GM21381 (cell line): ENCODE data around the gene PPFIA2.
"Not testable (repeated sequence)": the region's sequence is repeated elsewhere in the genome, so short reads cannot be mapped to it uniquely, and the experiment has no call there.

Experiments used
- ATAC-seq: cut with Tn5 transposase; IDR thresholded peaks from one replicate; pipeline ENCODE4 v1.9.1; 2021; ENCODE audit warnings: mild to moderate bottlenecking, moderate library complexity; ENCODE audit not compliant: unreplicated experiment

PPFIA2 gene

DNA sequence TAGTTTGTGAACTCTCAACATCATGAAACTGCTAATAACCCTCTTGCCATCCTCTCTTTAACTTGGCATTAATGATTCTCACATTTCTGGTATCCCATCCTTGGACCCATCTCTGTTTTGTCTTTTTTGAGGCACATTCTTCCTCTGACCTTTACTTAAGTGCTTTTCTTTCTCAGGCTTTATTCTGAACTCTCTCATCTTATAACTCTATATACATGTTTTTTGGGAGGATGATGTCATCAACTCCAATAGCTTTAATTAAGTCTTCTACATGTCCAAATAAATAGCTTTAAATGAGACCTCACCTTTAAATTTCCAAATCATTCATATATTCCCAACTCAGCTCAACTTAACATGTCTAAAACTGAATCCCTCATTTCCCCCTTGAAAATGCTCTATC lies 88.4 kb downstream of the PPFIA2 start:
- no peak for ATAC-seq

DNA sequence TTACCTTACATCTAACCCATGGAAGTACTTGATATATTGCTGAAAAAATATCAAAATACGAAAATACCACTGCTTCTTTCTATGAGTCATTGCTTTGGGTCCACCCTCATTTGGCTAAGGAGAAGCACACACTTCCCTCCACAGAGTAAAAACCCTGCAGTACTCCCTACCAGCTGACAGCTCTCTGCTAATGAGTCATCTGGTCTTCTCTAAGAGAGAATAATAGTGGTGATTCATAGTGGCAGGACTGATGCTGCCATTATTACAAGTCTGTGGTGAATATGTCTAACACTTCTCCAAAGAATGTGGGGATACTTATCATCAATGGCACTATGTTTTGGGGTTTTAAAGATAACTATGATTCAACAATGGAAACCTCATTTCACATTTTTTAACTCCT lies 90.7 kb downstream of the PPFIA2 start:
- no peak for ATAC-seq

DNA sequence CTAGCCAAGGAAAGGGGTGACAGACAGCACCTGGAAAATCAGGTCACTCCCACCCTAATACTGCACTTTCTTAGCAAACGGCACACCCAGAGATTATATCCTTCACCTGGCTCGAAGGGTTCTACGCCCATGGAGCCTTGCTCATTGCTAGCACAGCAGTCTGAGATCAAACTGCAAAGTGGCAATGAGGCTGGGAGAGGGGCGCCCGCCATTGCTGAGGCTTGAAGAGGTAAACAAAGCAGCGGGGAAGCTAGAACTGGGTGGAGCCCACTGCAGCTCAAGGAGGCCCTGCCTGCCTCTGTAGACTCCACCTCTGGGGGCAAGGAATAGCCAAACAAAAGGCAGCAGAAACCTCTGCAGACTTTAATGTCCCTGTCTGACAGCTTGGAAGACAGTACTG lies 99.8 kb downstream of the PPFIA2 start:
- not testable (repeated sequence) for ATAC-seq

DNA sequence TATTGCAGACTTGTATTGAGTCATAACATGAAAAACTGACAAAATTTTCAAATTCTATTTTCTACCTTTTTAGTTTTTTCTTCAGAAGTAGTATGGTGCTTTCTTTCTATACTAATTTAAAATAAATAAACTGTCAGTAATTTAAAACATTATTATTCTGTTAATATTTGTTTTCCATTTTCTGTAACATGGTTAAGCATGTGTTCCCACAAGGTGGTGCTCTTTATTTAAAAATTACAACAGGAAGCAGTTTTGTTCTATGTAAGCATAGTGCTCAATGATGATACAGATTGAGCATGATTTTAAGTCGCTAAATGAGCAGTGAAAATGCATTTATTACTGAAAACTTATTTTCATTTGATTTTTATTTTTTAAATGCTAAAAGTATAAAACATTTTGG lies 114.6 kb downstream of the PPFIA2 start:
- ATAC-seq: no peak

DNA sequence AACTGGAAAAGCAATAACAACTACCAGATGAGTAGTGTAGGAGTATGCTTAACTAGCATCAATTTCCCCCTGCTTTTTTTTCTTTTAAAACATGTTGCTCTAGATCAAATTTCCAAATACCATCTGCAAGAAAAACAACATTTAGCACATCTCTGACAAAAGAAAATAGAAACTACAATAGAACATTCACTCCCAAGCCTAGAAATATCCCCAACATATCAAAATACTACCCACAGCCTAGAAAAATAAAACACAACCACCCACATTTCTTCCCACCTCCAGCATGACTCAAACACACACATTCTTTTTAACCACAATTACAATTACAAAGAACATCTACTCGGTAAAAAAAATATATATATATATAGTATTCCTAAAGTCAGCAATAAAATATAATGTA lies 120.0 kb downstream of the PPFIA2 start:
- no peak for ATAC-seq

DNA sequence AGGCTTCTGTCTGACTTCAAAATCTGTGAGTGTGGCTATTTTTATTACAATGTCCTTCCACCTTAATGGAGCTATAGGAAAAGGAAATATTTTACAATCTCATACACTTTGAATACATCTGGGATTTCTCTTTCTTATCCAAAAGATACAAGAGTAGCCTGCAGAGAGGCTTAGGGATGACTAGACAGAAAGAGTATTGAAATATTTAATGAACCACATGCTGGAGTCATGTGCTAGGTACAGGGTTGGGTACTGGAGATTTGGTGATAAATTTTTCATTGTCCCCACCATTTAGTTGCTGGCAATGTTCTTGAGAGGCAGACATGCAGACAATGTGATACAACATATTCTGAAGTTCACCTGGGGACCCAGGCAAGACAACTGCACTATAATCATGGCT lies 126.0 kb downstream of the PPFIA2 start:
- no peak for ATAC-seq

DNA sequence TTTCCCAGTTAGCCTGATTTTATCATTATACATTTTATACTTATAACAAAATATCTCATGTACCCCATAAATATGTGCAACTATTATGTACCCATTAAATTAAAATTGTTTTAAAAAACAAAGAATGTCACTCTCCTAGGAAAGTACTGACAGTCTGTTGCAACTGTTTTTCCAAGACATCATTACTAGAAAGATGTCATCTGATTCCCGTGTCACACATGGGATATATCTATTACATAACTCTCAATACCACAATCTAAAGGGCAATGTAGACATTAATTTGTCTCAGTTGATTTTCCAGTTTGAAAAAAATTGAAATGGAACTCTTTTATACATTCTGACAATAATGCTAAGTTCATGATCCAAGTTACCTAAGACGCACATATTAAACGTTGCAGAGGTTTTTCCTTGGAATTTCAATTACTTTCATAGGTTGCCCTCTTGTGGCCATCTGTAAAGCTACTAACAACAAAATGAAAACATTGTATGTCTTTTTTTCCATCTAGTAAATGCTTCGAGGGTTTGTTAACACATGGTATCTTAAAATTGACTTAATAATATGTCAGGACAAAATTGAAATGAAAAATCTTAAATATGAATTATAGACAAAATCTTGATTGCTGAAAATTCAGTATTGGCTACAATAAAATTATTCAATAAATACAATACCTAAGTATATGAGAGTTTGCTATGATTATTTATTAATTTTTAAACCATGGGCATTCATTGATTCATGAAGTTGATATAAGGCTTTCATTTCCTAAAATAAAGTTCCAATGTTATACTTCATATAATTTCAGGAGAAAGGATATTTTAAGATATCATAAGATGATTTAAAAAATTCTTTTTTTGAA lies 131.6 kb downstream of the PPFIA2 start:
- no peak for ATAC-seq

DNA sequence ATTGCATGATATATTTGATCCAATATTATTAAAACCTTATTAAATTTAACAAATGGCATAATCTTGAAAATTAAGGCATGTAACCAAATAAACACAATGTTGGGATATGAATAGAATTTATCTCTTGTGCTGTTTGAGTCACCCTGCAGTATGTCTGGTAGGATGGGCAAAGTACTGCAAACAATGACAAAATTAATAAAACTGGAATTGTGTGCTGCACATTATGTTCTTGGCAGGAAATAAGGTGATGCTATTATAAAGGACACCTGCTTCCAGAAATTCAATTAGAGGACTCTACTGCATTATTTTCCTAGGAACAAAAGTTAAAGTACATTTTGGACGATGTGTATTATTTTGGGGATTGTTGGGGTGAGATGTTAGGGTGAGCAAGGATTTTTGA lies 132.7 kb downstream of the PPFIA2 start:
- ATAC-seq: no peak

DNA sequence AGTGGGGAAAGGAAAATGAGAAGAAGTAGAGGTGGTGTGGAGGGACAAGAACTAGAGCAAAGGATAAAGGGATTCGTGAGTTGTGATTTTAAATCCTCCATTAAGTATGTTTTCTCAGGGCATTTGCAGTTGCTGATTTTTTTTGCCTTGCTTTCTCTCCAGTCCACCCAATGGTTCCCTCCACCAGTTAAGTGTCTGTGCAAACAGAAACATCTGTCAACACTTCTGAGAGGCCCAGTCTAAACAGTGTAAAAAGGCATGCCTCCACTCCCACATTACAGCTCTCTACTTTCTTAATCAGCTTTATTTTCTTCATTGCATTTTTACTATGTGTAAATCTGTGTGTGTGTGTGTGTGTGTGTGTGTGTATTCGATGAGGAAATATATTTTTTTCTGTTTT lies 141.2 kb downstream of the PPFIA2 start:
- ATAC-seq: no peak

DNA sequence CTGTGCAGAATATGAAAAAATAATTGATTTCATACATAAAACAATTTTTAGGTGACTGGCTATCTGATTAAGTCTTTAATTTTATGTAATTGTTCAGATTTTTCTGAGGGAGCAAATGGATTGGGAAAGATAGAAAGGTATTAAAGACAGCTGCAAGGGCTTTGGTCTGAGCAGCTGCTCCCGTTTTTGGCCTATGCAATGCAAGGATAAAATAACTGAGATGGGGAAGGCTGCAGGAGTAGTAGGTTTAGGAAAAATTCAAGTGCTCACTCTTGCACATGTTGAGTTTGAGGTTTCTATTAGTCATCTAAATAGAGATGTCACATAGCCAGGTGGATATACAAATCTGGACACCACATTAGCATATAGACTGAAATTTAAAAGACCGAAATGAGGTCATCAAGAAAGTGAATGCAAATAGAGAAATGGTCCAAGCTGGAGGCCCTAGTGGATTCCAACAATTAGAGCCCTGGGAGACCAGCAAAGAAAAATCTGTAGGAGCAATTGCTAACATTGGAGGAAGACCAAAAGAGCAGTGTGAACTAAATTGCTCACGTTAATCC lies 144.0 kb downstream of the PPFIA2 start:
- no peak for ATAC-seq

DNA sequence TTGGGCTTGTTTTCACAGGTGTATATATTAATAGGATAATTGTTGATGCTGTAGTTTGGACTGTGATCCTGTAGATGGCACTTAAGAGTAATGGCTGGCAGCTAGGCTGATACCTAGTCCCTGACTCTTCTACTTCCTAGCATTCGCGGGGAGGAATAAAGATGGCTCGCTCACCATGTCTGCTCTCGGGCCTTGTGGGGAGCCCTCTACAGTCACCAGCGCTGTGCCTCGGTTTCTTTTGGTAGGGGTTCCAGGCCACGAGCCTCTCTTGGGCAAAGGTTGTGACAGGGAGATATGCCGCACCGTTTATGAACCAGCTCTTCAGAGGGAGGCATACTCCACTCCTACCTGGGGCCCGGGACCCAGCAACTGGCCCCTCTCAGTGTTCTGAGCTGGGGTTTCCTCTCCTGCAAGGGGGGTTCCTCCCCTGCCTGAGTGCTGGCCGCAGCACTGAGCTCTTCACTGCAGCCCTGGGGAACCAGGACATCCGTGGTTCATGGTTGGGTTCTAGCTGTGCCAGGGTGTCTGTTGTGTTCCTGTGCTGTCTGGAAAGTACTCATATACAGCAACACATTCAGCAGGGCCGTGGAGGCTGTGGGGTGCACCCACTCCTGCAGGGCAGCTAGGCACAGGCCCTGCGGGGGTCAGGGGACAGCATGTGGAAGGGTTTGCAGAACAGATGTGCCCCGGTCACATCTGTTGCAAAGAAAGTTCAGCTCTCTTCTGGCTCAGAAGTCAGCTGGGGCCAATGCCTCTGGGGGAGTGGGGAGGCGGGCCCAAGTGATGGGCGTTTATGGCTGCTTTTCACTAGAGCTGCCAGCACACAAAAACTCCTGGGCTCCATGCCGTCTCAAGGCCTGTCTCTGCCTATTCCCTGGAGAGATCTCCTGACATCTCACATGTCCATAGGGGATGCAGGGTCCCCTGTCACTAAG lies 147.9 kb downstream of the PPFIA2 start:
- ATAC-seq: no peak

DNA sequence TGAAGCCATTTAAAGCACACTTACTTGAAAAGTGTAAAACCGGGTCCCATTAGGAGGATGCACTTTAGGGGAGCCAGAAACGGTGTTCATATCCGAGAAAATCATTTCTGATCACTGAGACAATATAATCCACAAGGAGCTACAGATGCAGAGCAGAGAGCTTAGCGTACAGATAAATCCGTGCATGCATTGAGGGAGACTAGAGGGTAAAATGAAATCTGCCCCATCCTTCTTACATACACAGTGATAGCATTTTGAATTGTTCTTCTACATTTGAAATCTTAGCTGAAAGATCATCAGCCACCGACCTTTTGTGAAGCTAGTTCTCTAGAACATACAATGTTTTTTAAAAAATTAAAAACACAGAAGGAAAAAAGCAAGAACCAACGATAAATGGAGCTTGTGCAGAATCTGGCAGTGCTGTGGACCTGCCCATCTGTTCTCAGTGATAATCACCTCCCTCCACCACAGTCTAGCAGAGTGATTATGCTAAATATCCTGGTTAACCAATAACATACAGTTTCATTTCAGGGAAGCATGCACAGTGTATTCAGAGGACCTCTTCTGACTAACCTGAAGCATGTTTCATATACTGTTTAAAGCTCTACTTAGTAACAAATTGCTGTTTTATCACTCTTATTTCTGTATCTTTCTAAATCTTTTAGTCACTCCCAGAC lies 161.1 kb downstream of the PPFIA2 start:
- peak; percentile 75 for ATAC-seq

DNA sequence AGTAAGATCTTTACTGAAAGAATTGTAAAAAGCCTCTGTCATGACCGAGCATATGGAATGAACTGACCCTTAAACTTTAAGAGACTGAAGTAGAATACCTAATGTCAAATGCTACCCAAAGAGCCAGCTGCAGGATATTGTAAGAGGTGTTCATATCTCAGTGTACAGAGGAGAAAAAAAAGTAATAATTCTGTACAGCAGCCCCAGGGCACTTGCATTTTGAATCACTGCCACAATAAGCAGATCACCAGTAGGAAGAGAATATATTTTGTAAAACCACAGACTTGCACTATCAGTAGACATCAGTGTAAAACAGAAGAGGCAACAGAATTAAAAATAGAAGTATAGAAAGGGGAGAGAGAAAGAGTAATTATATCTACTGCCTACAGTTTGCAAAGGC lies 162.6 kb downstream of the PPFIA2 start:
- no peak for ATAC-seq

DNA sequence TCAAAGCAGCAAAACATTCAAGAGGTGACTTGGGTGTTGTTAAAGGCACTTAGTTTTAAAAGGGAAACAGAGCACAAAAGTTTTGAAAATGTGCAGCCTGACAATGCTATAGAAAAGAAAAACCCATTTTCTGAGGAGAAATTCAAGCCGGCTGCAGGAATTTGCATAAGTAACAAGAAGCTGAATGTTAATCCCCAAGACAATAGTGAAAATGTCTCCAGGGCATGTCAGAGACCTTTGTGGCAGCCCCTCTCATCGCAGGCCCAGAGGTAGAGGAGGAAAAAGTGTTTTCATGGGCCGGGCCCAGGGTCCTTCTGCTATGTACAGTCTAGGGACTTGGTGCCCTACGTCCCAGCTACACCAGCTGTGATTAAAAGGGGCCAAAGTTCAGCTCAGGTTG lies 167.9 kb downstream of the PPFIA2 start:
- no peak for ATAC-seq

DNA sequence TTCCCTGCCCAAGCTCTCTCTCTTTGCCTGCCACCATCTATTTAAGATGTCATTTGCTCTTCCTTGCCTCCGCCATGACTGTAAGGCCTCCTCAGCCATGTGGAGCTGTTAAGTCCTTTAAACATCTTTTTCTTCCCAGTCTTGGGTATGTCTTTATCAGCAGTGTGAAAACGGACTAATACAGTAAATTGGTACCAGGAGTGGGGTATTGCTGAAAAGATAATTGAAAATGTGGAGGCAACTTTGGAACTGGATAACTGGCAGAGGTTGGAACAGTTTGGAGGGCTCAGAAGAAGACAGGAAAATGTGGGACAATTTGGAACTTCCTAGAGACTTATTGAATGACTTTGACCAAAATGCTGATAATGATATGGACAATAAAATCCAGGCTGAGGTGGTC lies 168.4 kb downstream of the PPFIA2 start:
- not testable (repeated sequence) for ATAC-seq

DNA sequence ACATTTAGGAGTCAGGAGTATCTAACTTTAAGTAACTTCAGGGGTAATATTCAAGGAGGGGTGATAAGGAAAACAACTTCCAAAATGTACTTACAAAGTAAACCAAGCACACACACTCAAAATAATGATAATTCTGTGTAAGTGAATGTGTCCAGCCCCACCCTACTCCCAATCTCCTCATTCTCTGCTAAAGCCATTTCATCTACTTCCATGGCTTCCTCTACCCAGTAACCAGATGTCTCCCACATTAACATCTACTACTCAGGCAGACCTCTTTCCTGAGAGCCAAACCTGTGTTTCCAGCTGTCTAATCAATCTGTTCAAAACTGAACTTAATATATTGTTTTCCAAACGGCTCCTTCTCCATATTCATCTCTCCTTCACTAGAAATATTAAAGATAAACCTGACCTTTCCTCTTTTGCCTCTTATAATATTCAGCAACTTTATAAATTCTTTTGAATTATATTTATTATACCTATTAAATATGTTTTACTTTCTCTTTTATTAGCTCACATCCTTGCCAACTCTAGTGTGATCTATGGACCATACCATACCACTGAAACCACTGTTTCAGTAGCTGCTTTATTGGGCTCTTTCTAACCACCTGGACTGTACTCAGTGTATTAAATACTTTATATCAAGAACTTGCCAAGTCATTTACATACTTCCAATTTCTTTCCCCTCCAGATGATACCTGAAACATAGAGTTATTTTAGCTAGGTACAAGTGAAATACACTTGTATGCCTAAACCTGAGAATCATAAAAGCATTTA lies 170.7 kb downstream of the PPFIA2 start:
- no peak for ATAC-seq

DNA sequence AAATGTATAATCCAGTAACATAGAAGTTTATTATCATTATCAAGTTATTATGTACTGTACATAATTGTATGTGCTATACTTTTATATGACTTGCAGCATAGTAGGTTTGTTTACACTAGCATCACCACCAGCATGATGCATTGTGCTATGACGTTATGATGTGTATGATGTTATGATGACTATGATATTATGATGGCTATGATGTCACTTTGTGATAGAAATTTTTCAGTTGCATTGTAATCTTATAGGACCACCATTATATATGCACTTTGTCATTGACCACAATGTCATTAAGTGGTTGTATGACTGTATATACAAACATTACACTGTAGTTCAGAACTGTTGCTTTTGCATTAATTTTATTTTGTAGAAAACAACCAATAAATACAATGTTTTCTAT lies 173.4 kb downstream of the PPFIA2 start:
- ATAC-seq: no peak

DNA sequence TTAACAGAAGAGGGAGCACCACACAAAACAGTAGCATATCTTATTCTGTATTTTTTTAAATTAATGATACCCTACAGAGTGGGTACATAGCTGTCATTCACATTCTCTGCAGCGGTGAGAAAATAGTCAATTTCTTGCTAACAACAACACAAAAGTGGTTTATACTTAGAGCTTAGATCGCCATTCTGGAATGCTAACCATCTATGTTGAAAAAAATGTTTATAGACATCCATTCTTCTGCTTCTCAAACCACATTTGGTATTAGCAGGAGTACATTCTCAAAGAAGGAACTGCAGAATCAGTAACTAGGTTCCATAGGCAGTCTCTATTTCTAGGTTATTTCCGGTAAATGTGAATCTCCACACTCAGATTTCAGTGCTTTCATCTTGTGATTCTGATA lies 185.9 kb downstream of the PPFIA2 start:
- no peak for ATAC-seq

DNA sequence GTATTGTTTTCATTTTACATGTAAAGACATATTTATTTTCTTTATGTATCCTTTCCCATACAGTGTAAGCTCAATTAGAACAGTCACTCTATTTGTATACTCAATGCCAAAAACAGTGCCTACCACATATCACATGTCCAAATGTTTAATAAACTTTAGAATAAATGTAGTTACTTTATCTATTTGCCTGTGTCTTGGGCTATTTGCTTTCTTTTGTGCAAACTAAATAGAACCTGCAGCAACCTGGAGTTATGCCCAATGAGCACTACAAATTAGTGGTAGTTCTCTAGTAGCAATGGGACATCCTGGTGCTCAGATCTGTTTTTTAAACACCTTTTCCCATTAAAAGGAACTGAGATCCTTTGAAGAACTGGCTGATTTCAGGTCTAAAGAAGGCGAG lies 186.7 kb downstream of the PPFIA2 start:
- ATAC-seq: no peak

DNA sequence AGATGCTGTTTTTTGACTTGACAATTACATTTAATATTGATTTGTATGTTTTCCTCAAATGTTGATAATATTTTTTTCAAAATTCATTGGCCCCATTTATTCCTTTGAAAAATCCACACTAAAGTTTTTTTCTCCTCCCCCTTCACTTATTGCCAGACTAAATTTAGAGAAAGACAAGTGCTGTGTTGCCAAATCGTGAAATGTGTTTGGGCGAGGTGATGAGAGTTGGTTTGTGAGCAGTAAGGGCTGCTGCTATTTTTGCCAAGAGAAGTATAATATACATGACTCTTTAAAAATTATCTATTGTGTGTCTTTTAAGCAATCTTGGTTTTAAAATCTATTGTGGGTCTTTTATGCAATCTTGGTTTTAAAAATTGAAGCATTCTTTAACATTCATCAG lies 188.9 kb downstream of the PPFIA2 start:
- ATAC-seq: no peak
